ENCODE results near the gene ARHGAP8.
A peak's percentile ranks its signal among the peaks of the same experiment; 100 is the strongest.
"Not testable (repeated sequence)": the region's sequence is repeated elsewhere in the genome, so short reads cannot be mapped to it uniquely, and the experiment has no call there.

Gene ARHGAP8

DNA sequence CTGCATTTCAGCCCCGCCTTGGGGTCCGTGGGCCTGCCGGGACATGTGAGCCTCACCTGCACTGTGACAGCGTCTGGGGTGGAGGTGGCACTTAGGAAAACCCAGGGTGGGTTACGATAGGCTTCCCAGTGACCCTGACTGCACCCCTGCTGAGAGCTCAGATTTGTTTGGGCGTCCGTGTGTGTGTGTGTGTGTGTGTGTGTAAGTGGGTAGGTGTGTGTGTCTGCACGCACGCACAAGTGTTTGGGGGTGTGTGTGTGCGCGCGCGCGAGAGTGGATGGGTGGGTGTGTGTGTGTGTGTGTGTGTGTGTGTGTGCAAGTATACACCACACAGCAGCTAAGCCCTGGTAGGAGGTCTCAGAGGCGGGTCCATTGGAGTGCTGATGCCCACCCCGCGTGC, 12.1 kb upstream of the ARHGAP8 start:
- DNase-seq = no peak

DNA sequence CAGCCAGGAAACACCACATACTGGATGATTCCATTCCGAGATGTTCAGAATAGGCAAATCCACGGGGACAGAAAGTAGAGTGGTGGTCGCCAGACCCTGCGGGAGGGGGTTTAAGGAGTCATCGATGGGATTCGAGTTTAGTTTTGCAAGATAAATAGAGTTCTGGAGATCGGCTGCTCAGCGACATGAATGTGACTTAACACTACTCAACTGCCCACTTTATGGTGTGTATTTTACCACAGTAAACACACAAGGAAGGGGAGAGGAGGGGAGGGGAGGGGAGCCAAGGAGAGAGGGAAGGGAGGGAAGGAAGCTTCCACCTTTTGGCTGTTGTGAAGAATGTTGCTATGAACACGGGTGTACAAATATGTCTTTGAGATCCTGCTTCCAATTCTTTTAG, 10.4 kb upstream of the ARHGAP8 start:
- no peak for DNase-seq

DNA sequence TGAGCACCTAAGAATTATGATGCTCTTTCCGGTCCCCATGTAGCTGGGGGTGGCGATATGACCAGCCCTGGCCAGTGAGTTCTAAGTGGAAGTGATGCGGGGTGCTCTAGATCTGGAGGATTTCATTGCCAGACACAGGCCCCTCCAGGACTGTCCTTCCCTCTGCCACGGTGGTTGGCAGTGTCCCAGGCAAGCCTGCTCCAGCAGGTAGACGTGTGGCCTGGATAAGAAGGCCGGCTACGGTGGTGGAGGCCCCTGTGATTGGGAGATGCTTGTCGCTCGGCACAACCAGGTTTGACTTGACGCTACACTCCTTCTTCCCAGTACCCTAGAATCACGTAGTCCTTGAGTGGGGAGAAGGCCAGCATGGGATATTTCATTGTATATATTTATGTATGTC, 9.1 kb upstream of the ARHGAP8 start:
- no peak for DNase-seq

DNA sequence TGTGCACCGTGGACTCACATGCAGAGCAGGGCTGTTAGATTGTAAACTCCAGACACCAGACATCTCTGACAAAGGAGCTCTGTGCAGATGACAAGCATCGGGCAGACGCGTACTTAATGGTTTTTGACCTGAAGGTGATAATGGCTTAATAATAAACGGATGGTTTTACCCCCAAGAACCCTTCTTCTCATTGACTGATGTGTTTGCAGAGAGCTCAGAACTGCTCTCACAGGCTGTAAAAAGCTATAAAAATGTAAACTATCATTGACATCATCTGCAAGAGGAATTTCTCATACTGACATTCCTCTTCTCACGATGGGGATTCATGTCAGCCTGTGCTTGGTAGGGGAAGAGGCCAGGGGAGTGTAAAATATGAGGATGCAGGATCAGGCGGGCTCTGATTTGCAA, 8.6 kb upstream of the ARHGAP8 start:
- DNase-seq = no peak

- no peak for DNase-seq
These were observed 6.3 kb upstream of the ARHGAP8 start for GRCh38 chr22:44745853-44746789.

- not testable (repeated sequence) for DNase-seq
These were observed 4.6 kb upstream of the ARHGAP8 start for GRCh38 chr22:44747784-44748127.

GRCh38 chr22:44748524-44748923, 3.9 kb upstream of the ARHGAP8 start:
- DNase-seq = no peak

DNA sequence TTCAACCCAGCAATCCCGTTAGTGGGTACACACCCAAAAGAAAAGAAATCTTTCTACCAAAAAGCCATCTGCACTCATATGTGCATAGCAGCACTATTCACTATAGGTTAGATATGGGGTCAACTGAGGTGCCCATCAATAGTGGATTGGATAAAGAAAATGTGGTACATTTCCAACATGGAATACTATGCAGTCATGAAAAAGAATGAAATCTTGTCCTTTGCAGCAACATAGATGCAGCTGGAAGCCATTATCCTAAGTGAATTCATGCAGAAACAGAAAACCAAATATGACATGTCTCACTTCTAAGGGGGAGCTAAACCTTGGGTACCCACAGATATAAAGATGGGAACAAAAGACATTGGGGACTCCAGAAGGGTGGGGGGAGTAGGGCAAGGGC, 1.9 kb upstream of the ARHGAP8 start:
- DNase-seq = no peak

- DNase-seq = no peak
These were observed 1.0 kb downstream of the ARHGAP8 start for GRCh38 chr22:44753189-44754042.

DNA sequence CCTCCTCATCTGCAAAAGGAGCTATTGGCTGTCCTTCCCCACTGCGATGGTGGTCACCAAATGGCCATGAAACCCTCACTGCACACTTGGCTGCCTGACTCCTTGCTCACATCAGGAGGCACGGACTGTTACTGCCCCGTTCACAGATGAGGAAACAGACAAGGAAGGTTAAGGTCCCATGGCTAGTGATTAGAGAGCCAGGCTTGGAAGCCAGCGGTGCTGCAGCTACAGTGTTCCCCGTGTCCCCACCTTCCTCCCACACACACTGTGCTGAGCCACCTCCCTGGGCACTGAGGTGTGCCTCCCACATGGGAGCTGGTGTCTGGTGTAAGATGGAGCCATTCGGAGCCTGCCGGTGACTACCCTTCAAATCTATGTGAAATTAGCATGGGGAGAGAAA, 2.6 kb downstream of the ARHGAP8 start:
- DNase-seq = no peak

GRCh38 chr22:44755417-44755816, 3.0 kb downstream of the ARHGAP8 start:
- DNase-seq = no peak

DNA sequence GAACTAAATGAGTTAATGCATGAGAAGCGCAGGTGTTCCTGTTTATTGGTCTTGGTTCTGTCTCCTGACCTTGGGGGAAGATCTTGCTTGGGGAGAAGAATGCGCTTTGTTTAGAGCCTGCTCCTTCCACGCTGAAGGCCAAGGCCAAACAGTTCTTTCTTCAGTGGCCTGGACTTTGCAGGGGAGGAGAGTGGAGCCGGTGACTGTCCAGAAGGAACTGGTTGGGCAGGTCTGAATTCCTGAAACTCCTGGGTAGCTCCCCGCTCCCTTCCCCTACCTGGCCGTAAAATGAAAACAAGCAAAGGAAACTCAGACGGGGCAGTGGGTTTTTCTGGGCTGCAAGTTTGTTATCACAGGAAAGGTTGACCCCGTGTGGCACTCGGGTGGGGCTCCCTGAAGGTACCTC, 3.6 kb downstream of the ARHGAP8 start:
- DNase-seq = peak; percentile 31

GRCh38 chr22:44758344-44758973, 6.1 kb downstream of the ARHGAP8 start:
- DNase-seq = no peak

GRCh38 chr22:44759001-44759400, 6.6 kb downstream of the ARHGAP8 start:
- no peak for DNase-seq

GRCh38 chr22:44759430-44760310, 7.3 kb downstream of the ARHGAP8 start:
- no peak for DNase-seq

DNA sequence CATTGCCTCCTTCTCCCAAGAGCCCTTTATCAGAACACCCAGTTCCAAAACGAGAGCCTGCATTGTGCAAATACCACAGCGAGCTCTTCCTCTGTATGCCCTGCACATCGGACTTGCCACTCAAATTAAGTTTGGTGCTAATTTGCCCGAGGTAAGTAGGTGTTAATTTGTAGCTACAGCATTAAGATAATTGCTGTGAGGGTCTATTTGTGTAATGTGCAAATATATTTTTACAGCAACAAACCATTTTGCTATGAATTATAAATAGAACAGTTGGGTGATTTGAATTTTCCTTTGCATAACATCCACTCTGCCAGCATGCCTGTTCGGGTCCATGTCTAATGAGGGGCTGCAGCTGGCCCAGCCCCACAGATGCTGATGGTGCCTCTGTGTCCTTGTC, 8.1 kb downstream of the ARHGAP8 start:
- no peak for DNase-seq

DNA sequence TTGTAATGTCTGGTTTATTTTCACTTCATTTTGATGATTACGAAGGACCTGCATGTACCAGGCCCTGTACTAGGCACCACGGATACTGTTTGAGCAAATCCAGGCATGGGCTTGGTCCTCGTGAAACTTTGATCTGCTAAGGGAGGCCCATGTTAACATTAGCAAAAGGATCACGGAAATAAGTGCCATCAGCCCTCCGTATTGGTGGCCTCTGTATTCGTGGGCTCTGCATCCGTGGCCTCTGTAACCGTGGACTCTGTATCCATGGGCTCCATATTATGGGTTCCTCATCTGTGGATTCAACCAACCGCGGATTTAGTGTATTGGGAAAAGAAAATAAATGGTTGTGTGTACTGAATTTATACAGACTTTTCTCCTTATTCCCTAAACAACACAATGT, 8.7 kb downstream of the ARHGAP8 start:
- DNase-seq = no peak

GRCh38 chr22:44764373-44764772, 12.0 kb downstream of the ARHGAP8 start:
- DNase-seq = no peak

DNA sequence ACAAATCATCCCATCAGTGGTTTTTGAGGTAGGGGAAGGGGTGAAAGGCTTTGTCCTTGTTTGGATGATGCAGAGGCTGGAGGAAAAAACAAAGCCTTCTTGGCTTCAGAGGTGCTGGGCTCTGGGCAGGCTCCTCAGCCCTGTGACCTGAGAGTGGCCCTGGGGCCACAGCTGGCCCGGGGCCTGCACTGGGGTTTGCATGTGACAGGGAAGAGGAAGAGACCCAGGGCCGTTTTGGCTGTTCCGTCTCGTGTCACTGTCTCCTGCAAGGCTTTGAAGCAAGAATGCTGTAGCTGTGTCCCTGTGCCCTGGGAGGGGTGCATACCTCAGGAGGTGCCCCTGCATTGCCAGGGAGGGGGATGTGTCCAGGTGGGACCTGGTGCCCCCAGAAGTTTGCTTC, 12.6 kb downstream of the ARHGAP8 start:
- DNase-seq = no peak

GRCh38 chr22:44765571-44766285, 13.4 kb downstream of the ARHGAP8 start:
- no peak for DNase-seq

DNA sequence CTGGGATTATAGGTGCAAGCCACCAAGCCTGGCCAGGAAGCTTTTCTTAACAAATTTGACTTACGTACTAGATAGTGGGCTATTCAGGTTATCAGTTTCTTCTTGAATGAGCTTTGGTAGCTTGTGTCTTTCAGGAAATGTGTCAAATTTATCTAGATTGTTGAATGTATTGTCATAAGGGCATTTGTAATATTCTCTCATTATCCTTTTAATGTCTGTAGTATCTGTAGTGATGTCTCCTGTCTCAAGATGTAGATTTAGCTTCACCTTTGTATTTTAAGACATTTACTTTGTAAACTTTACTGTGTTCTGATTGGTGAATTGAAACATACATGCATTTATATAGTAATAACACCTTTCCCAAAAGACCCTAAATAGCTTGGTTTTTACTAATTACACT, 20.7 kb downstream of the ARHGAP8 start:
- no peak for DNase-seq

DNA sequence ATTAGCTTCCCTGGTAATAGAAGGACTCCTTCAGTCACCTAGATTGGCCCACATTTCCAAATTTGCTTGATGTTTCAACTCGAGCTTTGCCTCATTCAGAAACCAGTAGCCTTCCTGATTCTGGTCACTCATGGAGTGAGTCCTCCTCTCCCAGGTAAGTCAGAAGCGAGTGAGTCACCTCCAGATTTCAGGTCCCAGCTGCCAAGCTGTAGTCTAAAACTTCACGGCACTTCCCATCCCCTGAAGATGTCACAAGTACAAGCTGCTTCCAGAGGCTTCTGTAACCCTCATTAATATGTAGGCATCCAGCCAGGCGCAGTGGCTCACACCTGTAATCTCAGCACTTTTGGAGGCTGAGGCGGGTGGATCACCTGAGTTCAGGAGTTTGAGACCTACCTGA, 23.5 kb downstream of the ARHGAP8 start:
- DNase-seq = no peak
